Lower leg skin (tissue), 3 donors: ENCODE measurements around the gene RSKR.

Experiments used
- CTCF ChIP-seq, 3 donors: fragments of 450-650 bp; IDR thresholded peaks; one replicate each; pipeline ENCODE4 v1.5.1; 2016; ENCODE audit warnings: antibody characterized with exemption in 3 of 3, mild to moderate bottlenecking in 3 of 3, moderate library complexity in 2 of 3
- POLR2A ChIP-seq, 2 donors: fragments of 450-650 bp; IDR thresholded peaks; one replicate each; pipeline ENCODE4 v1.6.1; 2016 to 2017; ENCODE audit warnings: antibody characterized with exemption in 2 of 2, mild to moderate bottlenecking in 1 of 2, moderate library complexity in 1 of 2

GRCh38 chr17:28573040-28573380, 41.0 kb downstream of the RSKR start:
- TF ChIP-seq CTCF (IDR thresholded peaks at IDR 0.05): no peak
- no peak for TF ChIP-seq POLR2A (IDR thresholded peaks at IDR 0.05)
